ENCODE results near the gene SPATA6L. TPM values are rescaled to one million over a fixed set of nuclear protein-coding genes. Genes with fewer than 3 reads are reported as not detected.

SPATA6L gene
- 0.53 TPM in 1 of 2 replicates, not detected in the other for total RNA-seq

GRCh38 chr9:4666042-4666699, at the start of gene SPATA6L:
SPATA6L (minus strand) TSS chr9:4666480; CDS start chr9:4666250, 230 bp downstream.
- Mint-ChIP-seq H3K27me3 (peaks cover 12% of the 10 kb centered on the region), H3K27ac (peak within 1 kb of the TSS; percentile 63), H3K9me3 (no peaks in the 10 kb centered on the region), H3K4me3 (peak within 1 kb of the TSS; percentile 73), H3K4me1 (peaks cover 49% of the 10 kb centered on the region), H3K36me3 (ENCODE audit: low read depth) (peaks cover 4% of the 10 kb centered on the region)
- CTCF ChIA-PET: interaction anchor here (0.6 to 1.6 kb wide), 2 partner anchors 13 to 93 kb away, joined by 3 to 5 read pairs; partner anchors contain the start of gene CDC37L1
- POLR2A ChIA-PET: interaction anchor here (1.9 to 2.2 kb wide), 2 partner anchors 13 to 74 kb away, joined by 7 to 12 read pairs; partner anchors contain the start of genes AK3 and CDC37L1
- intact Hi-C loops (cut with micrococcal nuclease): loop anchor here (1.0 to 10.0 kb wide), 2 partner anchors 13 to 201 kb away; partner anchors contain the start of gene CDC37L1
- DNase-seq (peak; percentile 22), ATAC-seq (ENCODE audit: low read depth) (peak; percentile 30)
- no peak for TF ChIP-seq CTCF (IDR thresholded peaks at IDR 0.05)

- CTCF ChIA-PET: no interaction called here
- Mint-ChIP-seq H3K27ac (no peak overlapping the region), H3K27me3 (no peaks in the 10 kb centered on the region), H3K4me1 (peaks cover 4% of the 10 kb centered on the region), H3K9me3 (peaks cover 4% of the 10 kb centered on the region), H3K4me3 (no peak overlapping the region), H3K36me3 (ENCODE audit: low read depth) (peaks cover 78% of the 10 kb centered on the region)
- ATAC-seq (ENCODE audit: low read depth) (no peak), DNase-seq (no peak)
- intact Hi-C loops (cut with micrococcal nuclease): no loop called here
- POLR2A ChIA-PET: no interaction called here
- TF ChIP-seq CTCF (IDR thresholded peaks at IDR 0.05): no peak
These were observed 48.2 kb upstream of the SPATA6L start for GRCh38 chr9:4714266-4715016.

GRCh38 chr9:4713849-4714248, 47.6 kb upstream of the SPATA6L start:
- peaks cover 79% of the 10 kb centered on the region for H3K36me3 Mint-ChIP-seq (ENCODE audit: low read depth)
- peaks cover 4% of the 10 kb centered on the region for H3K9me3 Mint-ChIP-seq
- H3K27me3 Mint-ChIP-seq: no peaks in the 10 kb centered on the region
- CTCF ChIA-PET: no interaction called here
- no peak for TF ChIP-seq CTCF (IDR thresholded peaks at IDR 0.05)
- DNase-seq (no peak), ATAC-seq (ENCODE audit: low read depth) (no peak)
- H3K4me1 Mint-ChIP-seq: peaks cover 4% of the 10 kb centered on the region
- H3K4me3 Mint-ChIP-seq: no peak overlapping the region
- intact Hi-C loops (cut with micrococcal nuclease): no loop called here
- no peak overlapping the region for H3K27ac Mint-ChIP-seq
- POLR2A ChIA-PET: no interaction called here

- Mint-ChIP-seq H3K9me3 (peaks cover 4% of the 10 kb centered on the region), H3K27me3 (no peaks in the 10 kb centered on the region), H3K4me3 (no peak overlapping the region), H3K27ac (no peak overlapping the region), H3K4me1 (peaks cover 4% of the 10 kb centered on the region), H3K36me3 (ENCODE audit: low read depth) (peaks cover 61% of the 10 kb centered on the region)
- ATAC-seq (ENCODE audit: low read depth) (no peak), DNase-seq (no peak)
- intact Hi-C loops (cut with micrococcal nuclease): no loop called here
- POLR2A ChIA-PET: no interaction called here
- CTCF ChIA-PET: no interaction called here
- no peak for TF ChIP-seq CTCF (IDR thresholded peaks at IDR 0.05)
These were observed 43.1 kb upstream of the SPATA6L start for GRCh38 chr9:4709380-4709779.

- POLR2A ChIA-PET: no interaction called here
- TF ChIP-seq CTCF (IDR thresholded peaks at IDR 0.05): no peak
- Mint-ChIP-seq H3K4me1 (no peaks in the 10 kb centered on the region), H3K27me3 (no peaks in the 10 kb centered on the region), H3K36me3 (ENCODE audit: low read depth) (peaks cover 66% of the 10 kb centered on the region), H3K4me3 (no peak overlapping the region), H3K9me3 (no peaks in the 10 kb centered on the region), H3K27ac (peak overlapping the region; percentile 12)
- ATAC-seq (ENCODE audit: low read depth) (no peak), DNase-seq (no peak)
- CTCF ChIA-PET: no interaction called here
- intact Hi-C loops (cut with micrococcal nuclease): no loop called here
These were observed 40.8 kb upstream of the SPATA6L start for GRCh38 chr9:4706971-4707622.
